HTERT RPE-1 (cell line): ENCODE results near the gene TMEM79.

Experiments
- in situ Hi-C: fragments of 300-500 bp; cut with MboI; formaldehyde crosslinking; loops from 4 replicates; pipeline ENCODE4 v1.14.3; 2020; ENCODE audit warnings: low sequenced_read_pairs

Gene TMEM79, protein sequence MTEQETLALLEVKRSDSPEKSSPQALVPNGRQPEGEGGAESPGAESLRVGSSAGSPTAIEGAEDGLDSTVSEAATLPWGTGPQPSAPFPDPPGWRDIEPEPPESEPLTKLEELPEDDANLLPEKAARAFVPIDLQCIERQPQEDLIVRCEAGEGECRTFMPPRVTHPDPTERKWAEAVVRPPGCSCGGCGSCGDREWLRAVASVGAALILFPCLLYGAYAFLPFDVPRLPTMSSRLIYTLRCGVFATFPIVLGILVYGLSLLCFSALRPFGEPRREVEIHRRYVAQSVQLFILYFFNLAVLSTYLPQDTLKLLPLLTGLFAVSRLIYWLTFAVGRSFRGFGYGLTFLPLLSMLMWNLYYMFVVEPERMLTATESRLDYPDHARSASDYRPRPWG

DNA sequence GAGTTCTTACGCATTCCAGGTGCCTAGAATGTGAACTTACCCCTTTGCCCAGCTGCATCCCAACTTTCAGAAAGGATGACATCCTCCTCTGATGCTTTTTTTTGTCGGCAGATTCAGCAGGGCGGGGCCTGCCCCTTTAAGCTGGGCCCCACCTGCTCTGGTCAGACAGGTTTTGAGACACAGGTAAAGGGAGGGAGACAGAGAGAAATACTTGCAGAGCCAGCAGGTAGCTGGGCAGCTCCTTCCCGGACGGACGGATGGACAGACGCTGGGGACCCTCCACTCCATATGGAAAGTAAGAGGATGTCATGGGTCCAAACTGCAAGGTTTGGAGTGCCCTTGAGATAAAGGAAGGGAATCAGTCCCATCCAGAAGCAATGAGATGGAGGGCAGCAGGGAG is at the start of gene TMEM79:
Gene TMEM79, plus strand, starts transcription at position 214 of the 400 bp plus-strand sequence. CDS start 902 bp downstream, outside the sequence.
- in situ Hi-C loops: no loop called here

DNA sequence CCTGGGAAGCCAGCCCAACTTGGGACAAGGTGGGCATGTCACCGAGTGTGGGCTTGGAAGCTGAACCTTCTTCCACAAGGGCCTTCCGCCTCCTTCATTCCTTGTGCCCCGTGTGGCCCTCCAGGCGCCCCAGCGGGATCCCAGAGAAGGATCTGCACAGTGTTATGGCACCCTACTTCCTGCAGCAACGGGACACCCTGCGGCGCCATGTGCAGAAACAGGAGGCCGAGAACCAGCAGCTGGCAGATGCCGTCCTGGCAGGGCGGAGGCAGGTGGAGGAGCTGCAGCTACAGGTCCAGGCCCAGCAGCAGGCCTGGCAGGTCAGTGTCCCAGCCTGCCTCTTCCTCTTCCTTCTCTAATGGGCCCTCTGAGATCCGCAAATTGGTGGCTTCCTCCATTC is 48.0 kb upstream of the TMEM79 start:
- in situ Hi-C loops: no loop called here

DNA sequence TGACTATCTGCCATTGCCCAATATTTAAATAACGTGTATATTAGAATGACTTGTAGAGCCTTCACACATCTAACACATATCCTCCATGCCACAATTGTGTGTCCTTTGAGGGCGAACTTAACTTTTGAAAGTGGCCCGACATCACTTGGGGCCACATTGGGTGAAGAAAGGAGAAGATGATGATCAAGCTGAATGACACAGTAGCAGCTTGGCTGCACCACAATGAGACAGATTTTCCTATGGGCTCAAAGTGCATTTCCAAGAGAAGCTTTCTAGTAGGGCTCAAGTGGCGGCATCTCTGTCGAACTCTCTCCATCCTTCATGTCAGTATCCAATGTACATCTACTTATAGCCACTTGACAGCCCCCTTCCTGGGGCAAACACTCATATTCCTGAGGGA is 45.9 kb upstream of the TMEM79 start:
- in situ Hi-C loops: no loop called here

DNA sequence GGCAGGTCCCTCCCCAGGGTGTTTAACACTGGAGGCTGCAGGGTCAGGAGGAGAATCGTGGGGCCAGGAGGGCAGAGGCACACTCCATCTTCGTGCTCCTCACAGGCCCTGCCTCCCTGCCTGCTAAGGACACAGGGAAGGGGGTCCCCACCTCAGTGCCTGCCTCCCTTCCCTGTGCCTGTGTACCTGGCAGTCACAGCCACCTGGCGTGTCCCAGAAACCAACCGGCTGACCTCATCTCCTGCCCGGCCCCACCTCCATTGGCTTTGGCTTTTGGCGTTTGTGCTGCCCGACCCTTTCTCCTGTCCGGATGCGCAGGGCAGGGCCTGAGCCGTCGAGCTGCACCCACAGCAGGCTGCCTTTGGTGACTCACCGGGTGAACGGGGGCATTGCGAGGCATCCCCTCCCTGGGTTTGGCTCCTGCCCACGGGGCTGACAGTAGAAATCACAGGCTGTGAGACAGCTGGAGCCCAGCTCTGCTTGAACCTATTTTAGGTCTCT is 42.8 kb upstream of the TMEM79 start:
- in situ Hi-C loops: no loop called here

DNA sequence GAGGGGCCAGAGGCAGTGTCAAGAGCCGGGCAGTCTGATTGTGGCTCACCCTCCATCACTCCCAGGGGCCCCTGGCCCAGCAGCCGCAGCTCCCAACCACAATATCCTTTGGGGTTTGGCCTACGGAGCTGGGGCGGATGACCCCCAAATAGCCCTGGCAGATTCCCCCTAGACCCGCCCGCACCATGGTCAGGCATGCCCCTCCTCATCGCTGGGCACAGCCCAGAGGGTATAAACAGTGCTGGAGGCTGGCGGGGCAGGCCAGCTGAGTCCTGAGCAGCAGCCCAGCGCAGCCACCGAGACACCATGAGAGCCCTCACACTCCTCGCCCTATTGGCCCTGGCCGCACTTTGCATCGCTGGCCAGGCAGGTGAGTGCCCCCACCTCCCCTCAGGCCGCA is 42.2 kb upstream of the TMEM79 start, which contains the start of gene BGLAP:
Gene BGLAP, plus strand, starts transcription at position 259 of the 400 bp plus-strand sequence. Its CDS starts 48 bp downstream, at position 307.
- in situ Hi-C loops: no loop called here

DNA sequence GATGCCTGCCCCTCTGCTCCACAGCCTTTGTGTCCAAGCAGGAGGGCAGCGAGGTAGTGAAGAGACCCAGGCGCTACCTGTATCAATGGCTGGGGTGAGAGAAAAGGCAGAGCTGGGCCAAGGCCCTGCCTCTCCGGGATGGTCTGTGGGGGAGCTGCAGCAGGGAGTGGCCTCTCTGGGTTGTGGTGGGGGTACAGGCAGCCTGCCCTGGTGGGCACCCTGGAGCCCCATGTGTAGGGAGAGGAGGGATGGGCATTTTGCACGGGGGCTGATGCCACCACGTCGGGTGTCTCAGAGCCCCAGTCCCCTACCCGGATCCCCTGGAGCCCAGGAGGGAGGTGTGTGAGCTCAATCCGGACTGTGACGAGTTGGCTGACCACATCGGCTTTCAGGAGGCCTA is 41.4 kb upstream of the TMEM79 start:
- in situ Hi-C loops: no loop called here

DNA sequence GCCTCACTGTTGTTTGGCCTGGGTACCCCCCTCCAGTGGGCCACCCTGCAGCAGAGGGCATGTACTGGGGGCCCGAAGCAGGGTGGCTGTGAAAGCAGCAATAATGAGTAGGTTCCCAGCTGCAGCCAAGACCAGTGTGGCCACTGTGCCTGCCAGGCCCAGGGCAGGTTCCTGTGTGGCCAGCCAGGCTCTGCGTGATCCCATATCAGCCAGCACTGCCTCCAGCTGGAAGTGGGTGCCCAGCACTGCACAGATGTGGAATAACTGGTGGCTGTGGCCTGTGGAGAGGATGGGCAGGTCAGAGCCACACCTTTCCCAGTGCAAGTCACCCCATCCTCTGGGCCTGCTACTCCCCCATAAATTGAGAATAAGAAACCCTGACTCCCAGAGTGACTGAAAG is 40.0 kb upstream of the TMEM79 start:
- in situ Hi-C loops: no loop called here

DNA sequence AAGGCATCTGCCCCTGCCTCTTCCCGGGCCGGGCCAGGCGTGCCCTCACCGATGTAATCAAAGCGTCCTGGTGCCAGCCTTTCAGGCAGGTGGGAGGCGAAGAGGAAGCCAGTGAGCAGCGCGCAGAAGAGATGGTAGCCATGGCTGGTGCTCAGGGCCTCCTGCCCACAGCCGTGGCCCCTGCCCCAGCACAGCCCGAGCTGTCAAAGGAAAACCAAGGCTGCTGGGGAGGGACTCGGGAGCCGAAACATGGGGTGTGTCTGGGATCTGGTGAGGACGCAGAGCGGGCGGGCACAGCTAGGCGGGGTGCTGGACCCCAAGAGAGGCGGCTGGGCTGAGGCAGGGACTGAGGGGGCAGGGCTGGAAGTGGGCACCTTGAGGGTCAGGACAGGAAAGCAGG is 39.4 kb upstream of the TMEM79 start:
- in situ Hi-C loops: no loop called here

DNA sequence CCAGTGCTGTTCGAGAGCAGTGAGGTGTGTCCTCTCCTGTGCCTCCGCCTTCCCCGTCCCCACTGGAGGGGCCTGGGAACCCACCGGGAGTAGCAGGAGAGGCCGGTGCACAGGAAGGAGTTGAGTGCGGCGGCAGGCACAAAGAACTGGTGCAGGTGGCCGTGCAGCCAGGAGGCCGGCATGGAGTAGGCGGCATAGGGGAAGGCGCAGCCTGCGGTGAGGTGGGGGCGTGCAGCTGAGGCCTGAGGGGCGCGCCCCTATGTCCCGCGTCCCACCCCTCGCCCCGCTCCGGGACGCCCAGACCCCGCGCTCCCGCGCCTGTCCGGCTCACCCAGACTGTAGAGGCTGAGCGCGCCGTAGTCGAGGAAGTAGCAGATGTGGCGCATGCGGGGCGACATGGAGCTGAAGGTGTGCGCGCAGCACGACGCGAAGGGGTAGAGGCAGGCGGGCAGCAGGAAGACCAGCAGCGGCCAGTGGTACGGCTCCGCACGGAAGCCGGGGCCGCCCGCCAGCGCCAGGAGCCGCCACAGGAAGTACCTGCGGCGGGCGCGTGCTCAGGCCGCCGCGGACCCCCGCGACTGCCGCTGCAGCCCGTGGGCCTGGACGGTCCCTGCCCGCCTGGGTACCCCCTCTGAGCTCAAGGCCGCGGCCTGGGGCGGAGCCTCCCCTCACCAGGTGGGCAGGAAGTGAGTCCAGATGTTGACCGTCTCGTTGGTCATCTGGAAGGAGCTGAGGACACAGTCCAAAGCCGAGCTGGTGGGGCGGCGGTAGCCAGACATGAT is 38.5 kb upstream of the TMEM79 start:
- in situ Hi-C loops: no loop called here

DNA sequence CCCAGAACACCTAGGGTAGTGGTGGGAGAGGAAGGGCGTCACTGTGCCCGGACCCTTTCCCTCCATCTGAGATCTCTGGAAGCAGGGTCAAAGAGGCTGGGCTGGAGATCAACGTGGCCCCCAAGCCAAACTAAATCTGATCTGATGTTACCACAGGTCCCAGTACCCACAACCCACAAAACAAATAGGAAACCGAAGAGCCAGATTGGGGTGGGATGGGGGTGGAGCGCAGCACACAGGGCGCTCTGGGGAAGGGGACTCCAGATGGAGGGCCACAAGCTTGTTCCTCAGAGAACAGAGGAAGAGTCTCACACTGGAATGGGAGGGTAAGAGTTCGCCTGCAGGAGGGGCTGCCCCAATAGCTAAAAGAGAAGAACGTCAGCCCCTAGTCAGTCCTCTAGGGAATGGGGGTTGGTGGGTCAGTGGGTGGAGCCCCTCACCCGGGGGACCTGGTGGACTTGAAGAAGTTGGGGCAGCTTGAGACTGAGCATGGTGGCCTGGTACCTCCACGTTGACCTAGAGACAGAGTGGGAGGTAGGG is 37.8 kb upstream of the TMEM79 start:
- in situ Hi-C loops: no loop called here

DNA sequence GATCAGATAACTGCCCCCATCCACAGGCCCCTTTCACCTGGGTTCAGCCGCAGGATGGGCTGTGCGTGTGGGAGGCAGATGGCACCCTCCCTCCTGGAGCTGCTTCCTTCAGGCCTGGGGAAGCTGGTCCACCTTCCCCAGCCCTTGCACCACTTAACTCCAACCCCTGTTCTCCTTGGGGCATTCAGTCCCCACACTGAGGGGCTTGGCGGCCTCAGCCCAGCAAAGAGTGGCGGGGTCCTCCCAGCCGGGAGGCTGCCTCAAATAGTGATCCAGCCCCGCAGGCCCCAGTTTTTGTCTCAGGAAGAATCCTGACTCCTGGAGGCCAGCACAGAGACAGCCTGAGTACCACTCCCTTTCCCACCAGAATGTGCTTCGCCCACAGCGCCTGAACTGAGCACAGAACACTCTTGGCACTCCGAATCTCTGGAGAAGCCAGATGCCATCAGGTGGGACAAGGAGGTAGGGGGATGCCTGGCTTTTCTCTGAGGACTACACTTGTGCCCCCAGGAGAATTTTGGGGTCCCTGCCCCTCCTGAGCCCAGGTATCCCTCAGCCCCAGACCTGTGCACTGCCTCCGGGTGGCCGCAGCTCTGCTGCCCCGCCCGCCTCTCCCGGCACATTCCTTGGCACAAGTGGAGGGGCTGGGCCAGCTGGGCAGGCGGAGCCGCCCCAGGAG is 37.2 kb upstream of the TMEM79 start:
- in situ Hi-C loops: no loop called here

DNA sequence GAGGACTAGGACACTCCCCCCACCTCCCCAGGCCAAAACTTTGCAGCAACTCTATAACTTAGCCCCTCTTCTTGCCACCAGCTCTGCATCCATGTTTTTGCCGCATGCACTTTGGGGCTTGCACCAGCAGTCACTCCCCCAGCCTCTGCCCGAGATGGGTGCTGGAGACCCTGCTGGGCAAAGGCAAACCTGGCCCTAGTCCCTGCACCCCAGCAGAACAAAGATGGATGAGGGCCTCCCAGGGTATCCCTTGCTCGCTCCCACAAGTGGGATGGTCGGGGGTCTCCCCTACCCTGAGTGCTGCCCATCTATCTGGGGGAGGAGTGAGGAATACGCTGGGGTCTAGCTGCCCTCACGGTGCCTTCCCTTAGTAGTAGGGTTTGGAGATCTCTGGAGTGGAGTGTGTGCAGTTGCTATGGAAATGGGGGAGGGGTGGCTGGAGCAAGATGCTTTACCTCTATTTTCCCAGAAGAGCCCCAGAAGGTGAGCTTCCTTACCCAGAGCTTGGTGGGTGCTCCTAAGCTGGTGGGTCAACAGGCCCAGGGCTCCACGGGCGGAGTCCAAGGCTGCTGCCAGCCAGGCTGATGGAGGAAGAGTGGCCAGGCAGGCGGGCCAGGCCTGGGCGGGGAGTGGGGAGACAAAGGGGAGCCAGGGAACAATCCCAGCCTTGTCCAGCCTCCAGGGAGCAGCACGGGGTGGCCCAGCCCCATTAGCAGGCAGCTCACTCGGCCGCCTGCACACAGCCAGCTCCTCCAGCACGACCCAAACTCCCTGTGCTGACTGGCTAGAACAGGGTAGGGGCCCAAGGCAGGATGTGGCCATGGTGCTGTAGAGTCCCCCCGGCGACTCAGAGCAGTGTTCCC is 36.4 kb upstream of the TMEM79 start, which contains the start of gene PAQR6:
Gene PAQR6, minus strand, starts transcription at position 597 of the 863 bp plus-strand sequence. CDS start 1,325 bp downstream, outside the sequence.
- in situ Hi-C loops: no loop called here

DNA sequence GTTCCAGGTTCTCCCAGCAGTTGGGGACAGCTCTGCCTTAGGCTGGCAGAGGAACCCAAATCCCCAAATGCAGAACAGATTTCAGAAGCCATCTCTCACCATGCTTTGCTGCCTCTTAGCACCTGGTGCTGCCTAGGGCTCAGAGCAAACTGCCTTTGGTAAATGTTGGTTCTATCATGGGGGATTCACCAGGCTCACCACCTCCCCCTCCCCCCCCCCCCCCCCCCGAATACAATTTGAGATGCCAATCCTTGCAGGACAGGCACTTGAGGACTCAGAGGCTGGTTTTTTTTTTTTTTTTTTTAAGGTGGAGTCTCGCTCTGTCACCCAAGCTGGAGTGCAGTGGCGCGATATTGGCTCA is 35.8 kb upstream of the TMEM79 start:
- in situ Hi-C loops: no loop called here

DNA sequence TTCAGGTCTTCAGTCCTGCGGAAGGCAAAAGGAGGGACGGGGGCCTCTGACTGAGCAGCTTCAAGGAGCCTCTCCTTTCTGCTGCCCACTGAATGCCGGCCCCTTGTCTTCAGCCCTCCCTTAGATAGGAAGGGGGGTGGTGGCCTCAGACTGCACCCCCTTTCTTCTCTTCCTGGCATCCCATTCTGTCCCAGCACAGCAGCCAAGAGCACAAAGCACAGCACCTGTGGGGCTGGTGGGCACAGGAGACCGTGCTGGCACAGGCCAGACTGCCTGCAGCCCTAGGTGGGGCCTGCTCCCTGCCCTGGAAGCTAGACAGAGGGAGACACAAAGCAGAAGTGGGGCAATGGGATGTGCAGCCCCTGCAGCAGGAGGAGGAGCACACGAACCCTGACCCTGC is 34.5 kb upstream of the TMEM79 start:
- in situ Hi-C loops: no loop called here

DNA sequence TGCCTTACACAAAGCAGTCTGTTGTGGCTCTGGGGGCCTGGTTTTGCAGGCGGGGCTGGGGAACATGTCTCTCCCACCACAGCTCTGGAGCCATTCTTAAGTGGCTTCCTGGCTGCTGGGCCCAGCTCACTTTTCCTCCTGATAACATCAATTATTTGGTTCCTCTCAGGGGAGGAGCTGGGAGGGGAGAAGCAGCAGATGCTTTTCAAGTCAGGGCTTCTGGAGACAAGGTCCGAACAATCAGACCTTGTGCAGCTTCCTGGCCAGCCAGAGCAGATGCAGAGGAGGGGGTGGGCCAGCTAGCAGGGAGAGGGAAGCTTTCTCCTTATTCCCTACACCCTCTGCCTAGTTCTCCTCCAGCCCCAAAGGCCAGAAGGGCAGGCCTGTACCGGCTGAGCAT is 32.6 kb upstream of the TMEM79 start:
- in situ Hi-C loops: no loop called here

DNA sequence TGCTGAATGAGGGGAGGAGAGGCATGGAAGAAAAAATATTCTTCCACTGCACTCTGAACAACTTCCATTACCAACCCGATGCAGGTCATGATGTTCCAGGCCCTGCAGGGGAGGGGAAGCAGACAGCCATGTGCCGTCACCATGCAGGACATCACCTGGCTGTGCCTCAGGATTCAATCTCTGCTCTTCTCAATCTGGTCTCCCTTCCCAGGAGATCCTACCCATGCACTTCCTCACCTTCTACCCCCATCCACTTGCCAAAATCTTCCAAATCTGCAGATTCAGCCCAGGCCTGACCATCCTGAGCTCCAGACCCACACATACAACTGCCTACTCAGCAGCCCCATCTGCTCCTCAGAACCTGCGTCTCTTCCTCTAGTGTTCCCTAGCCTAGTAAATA is 30.5 kb upstream of the TMEM79 start:
- in situ Hi-C loops: no loop called here

DNA sequence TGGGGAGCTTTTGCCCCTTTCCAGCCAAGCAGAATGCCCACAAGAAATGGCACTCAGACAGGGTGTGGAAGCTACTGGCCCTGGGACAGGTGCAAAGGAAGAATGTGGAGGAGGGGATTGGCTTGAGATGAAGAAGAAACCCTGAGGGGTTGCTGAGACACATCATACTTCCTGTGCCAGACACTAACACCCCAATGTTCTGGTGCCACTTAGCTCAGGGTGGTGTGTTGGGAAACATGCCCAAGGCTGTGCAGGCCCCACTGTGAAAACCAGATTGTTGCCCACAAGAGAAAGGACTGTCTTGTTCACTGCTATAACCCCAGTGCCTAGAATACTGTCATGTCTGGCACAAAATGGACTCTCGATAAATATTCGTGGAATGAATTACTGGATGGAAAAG is 26.4 kb upstream of the TMEM79 start:
- in situ Hi-C loops: no loop called here

DNA sequence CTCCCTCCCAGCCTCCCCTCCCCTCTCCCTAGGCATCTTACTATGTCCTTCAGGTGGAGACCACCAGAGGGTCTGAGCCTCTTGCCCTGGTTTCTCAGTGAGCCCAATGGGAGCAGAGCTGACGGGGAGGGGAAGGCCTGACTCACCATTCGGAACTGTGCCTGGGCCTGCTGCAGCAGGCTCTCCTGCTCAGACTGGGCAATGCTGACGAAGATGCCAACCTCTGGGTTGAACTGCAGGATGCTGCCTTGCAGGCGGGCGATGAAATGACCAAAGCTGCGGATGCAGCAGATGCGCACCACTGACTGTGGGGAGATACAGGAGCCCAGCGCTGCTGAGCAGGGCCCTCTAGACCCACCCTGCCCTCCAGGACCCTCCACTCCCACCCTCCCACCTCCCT is 25.3 kb upstream of the TMEM79 start:
- in situ Hi-C loops: no loop called here

DNA sequence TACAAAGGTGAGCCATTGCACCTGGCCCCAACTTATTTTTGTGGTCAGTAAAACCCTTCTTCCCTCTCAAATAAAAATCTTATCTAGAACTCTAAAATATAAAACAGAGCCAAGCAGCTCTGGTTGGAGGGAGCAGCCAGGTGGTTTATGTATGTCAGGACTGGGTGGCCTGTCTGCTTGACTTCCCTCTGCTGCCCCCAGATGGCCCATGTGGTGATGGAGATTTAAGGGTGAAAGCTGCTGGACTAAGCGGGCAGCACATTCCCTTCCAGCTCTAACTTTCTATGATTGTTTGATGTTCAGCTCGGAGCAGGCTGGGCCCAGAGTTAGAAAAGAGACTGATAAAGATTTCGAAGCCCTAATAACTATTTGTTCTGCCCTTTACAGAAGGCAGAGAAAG is 24.3 kb upstream of the TMEM79 start:
- in situ Hi-C loops: no loop called here

DNA sequence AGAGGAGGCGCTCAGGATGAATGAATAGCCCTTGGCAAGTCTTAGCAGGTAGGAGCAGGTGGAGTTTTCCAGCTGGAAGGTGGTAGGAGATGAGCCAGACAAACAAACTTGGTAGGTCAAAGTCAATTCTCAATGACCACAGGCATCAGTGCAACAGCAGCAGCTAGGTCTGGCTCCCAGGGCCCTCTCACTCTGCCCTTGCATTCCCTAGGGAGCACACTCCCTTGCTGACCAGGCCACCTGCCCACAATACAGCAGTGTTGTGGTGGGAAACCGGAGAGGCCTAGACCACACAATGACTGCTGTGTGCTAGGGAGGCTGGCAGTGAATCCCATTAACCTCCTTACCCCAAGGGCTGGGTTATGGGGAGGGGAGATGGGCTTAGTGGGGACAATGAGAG is 23.2 kb upstream of the TMEM79 start:
- in situ Hi-C loops: no loop called here
